Liver (tissue), 3 donors: ENCODE results near the gene TFCP2.

Experiments used
- CTCF ChIP-seq: fragments of 150-350 bp; IDR thresholded peaks from 2 replicates; pipeline ENCODE4 v1.5.1; 2017; ENCODE audit warnings: improper control_type of control experiment, low read depth, low read length; ENCODE audit not compliant: missing input control
- GABPA ChIP-seq, 2 donors: IDR thresholded peaks in 1 of 2; conservative IDR thresholded peaks in 1 of 2; 2 replicates each; pipeline ENCODE4 v1.6.1; 2016; ENCODE audit warnings: antibody characterized with exemption in 2 of 2, mild to moderate bottlenecking in 1 of 2, moderate library complexity in 1 of 2
- HNF4A ChIP-seq, 2 donors: conservative IDR thresholded peaks; 2 replicates each; pipeline ENCODE4 v1.6.1; 2016; ENCODE audit warnings: antibody characterized with exemption in 2 of 2, mild to moderate bottlenecking in 2 of 2
- JUND ChIP-seq, 2 donors: IDR thresholded peaks; 2 replicates each; pipeline ENCODE4 v1.6.1; 2016; ENCODE audit warnings: antibody characterized with exemption in 2 of 2
- REST ChIP-seq: IDR thresholded peaks from 2 replicates; pipeline ENCODE4 v1.6.1; 2016; ENCODE audit warnings: antibody characterized with exemption, mild to moderate bottlenecking
- donor health status: healthy.
- donor health status: healthy.

GRCh38 chr12:51118706-51119105, 54.2 kb downstream of the TFCP2 start:
- no peak for TF ChIP-seq CTCF
- TF ChIP-seq HNF4A (conservative IDR thresholded peaks at IDR 0.05): no peak
- no peak for TF ChIP-seq REST
- no peak for TF ChIP-seq GABPA (IDR thresholded peaks at IDR 0.05 in 1 of 2, conservative IDR thresholded peaks at IDR 0.05 in 1 of 2)
- TF ChIP-seq JUND (IDR thresholded peaks at IDR 0.05): no peak
